OCI-LY1 (cell line): ENCODE results near the gene KDM6B.

Source experiments
- EZH2 ChIP-seq: fragments of 200-600 bp; sonication (generic), shearing (Covaris generic); IDR thresholded peaks from 2 replicates; pipeline ENCODE4 v1.8.0; 2017; ENCODE audit warnings: borderline replicate concordance, mixed run types, mild to moderate bottlenecking, antibody characterized with exemption, low read length, moderate library complexity, mixed read lengths
- TF ChIP-seq, protein P1 (sequence below): fragments of 200-600 bp; sonication (generic), shearing (Covaris generic); IDR thresholded peaks from 2 replicates; pipeline ENCODE4 v1.5.1; 2017; ENCODE audit warnings: mild to moderate bottlenecking, antibody characterized with exemption, low read length, moderate library complexity, mixed read lengths

DNA sequence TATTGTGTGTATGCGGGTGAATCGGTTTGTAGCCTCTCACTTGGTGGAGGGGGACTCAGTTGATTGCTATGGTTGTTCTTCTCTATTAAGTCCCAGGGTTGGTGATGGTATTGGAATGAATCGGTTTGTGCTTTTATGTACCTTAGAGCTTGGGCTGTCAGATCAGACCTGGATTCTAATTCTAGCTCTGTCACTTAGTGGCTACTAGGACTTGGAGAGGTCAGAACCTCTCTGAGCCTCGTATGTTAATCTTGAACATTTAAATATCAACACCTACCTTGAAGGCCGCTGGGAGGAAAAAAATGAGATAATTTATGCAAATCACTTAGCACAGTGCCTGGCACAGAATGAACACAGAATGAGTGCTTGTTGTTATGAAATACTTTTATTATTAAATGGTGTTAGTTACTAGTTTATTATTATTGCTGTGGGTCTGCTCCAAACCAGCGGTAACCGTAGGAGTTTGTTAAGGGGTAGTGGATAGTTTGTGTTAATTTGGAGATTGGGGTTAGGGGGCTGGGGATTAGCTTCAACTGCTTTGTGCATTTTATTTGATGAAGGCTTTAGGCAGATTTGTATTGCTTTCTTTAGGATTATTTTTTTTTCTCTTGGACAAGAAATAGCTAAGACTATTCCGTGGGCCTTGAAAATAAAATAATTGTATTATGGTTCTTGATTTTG lies 3.5 kb downstream of the KDM6B start:
- TF ChIP-seq, protein P1, sequence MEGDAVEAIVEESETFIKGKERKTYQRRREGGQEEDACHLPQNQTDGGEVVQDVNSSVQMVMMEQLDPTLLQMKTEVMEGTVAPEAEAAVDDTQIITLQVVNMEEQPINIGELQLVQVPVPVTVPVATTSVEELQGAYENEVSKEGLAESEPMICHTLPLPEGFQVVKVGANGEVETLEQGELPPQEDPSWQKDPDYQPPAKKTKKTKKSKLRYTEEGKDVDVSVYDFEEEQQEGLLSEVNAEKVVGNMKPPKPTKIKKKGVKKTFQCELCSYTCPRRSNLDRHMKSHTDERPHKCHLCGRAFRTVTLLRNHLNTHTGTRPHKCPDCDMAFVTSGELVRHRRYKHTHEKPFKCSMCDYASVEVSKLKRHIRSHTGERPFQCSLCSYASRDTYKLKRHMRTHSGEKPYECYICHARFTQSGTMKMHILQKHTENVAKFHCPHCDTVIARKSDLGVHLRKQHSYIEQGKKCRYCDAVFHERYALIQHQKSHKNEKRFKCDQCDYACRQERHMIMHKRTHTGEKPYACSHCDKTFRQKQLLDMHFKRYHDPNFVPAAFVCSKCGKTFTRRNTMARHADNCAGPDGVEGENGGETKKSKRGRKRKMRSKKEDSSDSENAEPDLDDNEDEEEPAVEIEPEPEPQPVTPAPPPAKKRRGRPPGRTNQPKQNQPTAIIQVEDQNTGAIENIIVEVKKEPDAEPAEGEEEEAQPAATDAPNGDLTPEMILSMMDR: no peak
- no peak for TF ChIP-seq EZH2
